Neural cell (in vitro differentiated cells): ENCODE data around the gene NTN5. TPM values are rescaled to one million over a fixed set of nuclear protein-coding genes. Genes with fewer than 3 reads are reported as not detected.

Experiments
- H2AFZ ChIP-seq: fragments of 200-600, 300-800 bp; sonication (generic), shearing (Covaris generic); 2 replicates; pipeline ENCODE4 v1.6.0; 2014; ENCODE audit warnings: low read depth, mild to moderate bottlenecking, antibody characterized with exemption, low read length, moderate library complexity
- H3F3A ChIP-seq: fragments of 200-600 bp; shearing (Covaris generic); 2 replicates; pipeline ENCODE4 v1.6.1; 2016; ENCODE audit warnings: mild to moderate bottlenecking, moderate library complexity, mixed read lengths, antibody characterized with exemption, low read length; ENCODE audit not compliant: insufficient read depth, poor library complexity, severe bottlenecking
- H3K27ac ChIP-seq: fragments of 200-600, 300-800 bp; sonication (generic), shearing (Covaris generic); 2 replicates; pipeline ENCODE4 v1.5.1; 2014; ENCODE audit warnings: mild to moderate bottlenecking, low read length, moderate library complexity
- H3K27me3 ChIP-seq: fragments of 300-800, 200-600 bp; sonication (generic), shearing (Covaris generic); 2 replicates; pipeline ENCODE4 v1.6.0; 2014; ENCODE audit warnings: mild to moderate bottlenecking, low read depth, low read length, moderate library complexity; ENCODE audit not compliant: insufficient read depth
- H3K36me3 ChIP-seq: fragments of 300-800, 200-600 bp; sonication (generic), shearing (Covaris generic); 2 replicates; pipeline ENCODE4 v1.5.1; 2014; ENCODE audit warnings: mild to moderate bottlenecking, antibody characterized with exemption, low read length, moderate library complexity; ENCODE audit not compliant: insufficient read depth
- H3K4me2 ChIP-seq: fragments of 300-800, 200-600 bp; sonication (generic), shearing (Covaris generic); 2 replicates; pipeline ENCODE4 v1.6.0; 2014; ENCODE audit warnings: mild to moderate bottlenecking, low read length
- H3K4me3 ChIP-seq: fragments of 300-800, 200-600 bp; sonication (generic), shearing (Covaris generic); 2 replicates; pipeline ENCODE4 v1.5.1; 2014; ENCODE audit warnings: mild to moderate bottlenecking, low read length, moderate library complexity
- H3K79me2 ChIP-seq: fragments of 200-600 bp; shearing (Covaris generic); replicated peaks from 2 replicates; pipeline ENCODE4 v1.6.0; 2014; ENCODE audit warnings: mild to moderate bottlenecking, low read length, moderate library complexity; ENCODE audit not compliant: insufficient read depth
- H3K9ac ChIP-seq: fragments of 300-800, 200-600 bp; sonication (generic), shearing (Covaris generic); 2 replicates; pipeline ENCODE4 v1.6.1; 2016; ENCODE audit warnings: mild to moderate bottlenecking, low read length, mixed read lengths
- H3K9me2 ChIP-seq: fragments of 200-600 bp; shearing (Covaris generic); 2 replicates; pipeline ENCODE4 v1.6.1; 2016; ENCODE audit warnings: mild to moderate bottlenecking, low read length, mixed read lengths; ENCODE audit not compliant: insufficient read depth
- H3K9me3 ChIP-seq: fragments of 200-600, 300-800 bp; sonication (generic), shearing (Covaris generic); 2 replicates; pipeline ENCODE4 v1.6.1; 2016; ENCODE audit warnings: mild to moderate bottlenecking, mixed run types, low read length, moderate library complexity, mixed read lengths
- H4K20me1 ChIP-seq: fragments of 200-600 bp; shearing (Covaris generic); 2 replicates; pipeline ENCODE4 v1.6.1; 2016; ENCODE audit warnings: mild to moderate bottlenecking, mixed run types; ENCODE audit not compliant: insufficient read depth
- CTCF ChIP-seq: fragments of 450-650 bp; IDR thresholded peaks from 2 replicates; pipeline ENCODE4 v1.5.1; 2014; ENCODE audit warnings: antibody characterized with exemption, mild to moderate bottlenecking, moderate library complexity; ENCODE audit not compliant: poor library complexity, severe bottlenecking
- EP300 ChIP-seq: fragments of 450-650 bp; conservative IDR thresholded peaks from 2 replicates; pipeline ENCODE4 v1.6.1; 2014; ENCODE audit warnings: antibody characterized with exemption, mild to moderate bottlenecking, moderate library complexity; ENCODE audit not compliant: poor library complexity, severe bottlenecking
- EZH2 ChIP-seq: fragments of 200-600, 300-800 bp; shearing (Covaris generic), sonication (generic); IDR thresholded peaks from 2 replicates; pipeline ENCODE4 v1.6.1; 2014; ENCODE audit warnings: antibody characterized with exemption, low read length, borderline replicate concordance, mild to moderate bottlenecking; ENCODE audit not compliant: insufficient read depth, poor library complexity, severe bottlenecking
- MXI1 ChIP-seq: fragments of 450-650 bp; conservative IDR thresholded peaks from 2 replicates; pipeline ENCODE4 v1.6.1; 2014; ENCODE audit warnings: antibody characterized with exemption, mild to moderate bottlenecking; ENCODE audit not compliant: poor library complexity, severe bottlenecking
- POLR2AphosphoS5 ChIP-seq: IDR thresholded peaks from 2 replicates; pipeline ENCODE4 v1.6.1; 2012
- RAD21 ChIP-seq: fragments of 450-650 bp; conservative IDR thresholded peaks from 2 replicates; pipeline ENCODE4 v1.6.1; 2014; ENCODE audit warnings: antibody characterized with exemption, mild to moderate bottlenecking, moderate library complexity
- REST ChIP-seq: IDR thresholded peaks from 2 replicates; pipeline ENCODE4 v1.6.1; 2012; ENCODE audit warnings: borderline replicate concordance
- SMC3 ChIP-seq: fragments of 450-650 bp; conservative IDR thresholded peaks from 2 replicates; pipeline ENCODE4 v1.6.1; 2014; ENCODE audit warnings: antibody characterized with exemption, mild to moderate bottlenecking, moderate library complexity; ENCODE audit not compliant: poor library complexity
- TAF1 ChIP-seq: IDR thresholded peaks from 2 replicates; pipeline ENCODE4 v1.6.1; 2012; ENCODE audit warnings: low read depth
- polyA plus RNA-seq: library from polyadenylated mRNA; depleted of rRNA; stranded (reverse); fragments of >200 nt; gene quantifications from 2 replicates; pipeline ENCODE4 v1.2.3, GENCODE V29; 2014

The NTN5 gene
- polyA plus RNA-seq, 1 donor from 2014 or later: not detected

GRCh38 chr19:48650974-48651682, 21.7 kb downstream of the NTN5 start:
- H3F3A ChIP-seq: no peaks in the 10 kb centered on the region
- no peaks in the 10 kb centered on the region for H4K20me1 ChIP-seq
- H3K36me3 ChIP-seq: no peaks in the 10 kb centered on the region
- H3K4me3 ChIP-seq: no peak overlapping the region
- no peaks in the 10 kb centered on the region for H3K9me3 ChIP-seq
- H3K4me2 ChIP-seq: no peak overlapping the region
- TF ChIP-seq CTCF (no peak), EZH2 (no peak), MXI1 (no peak), TAF1 (no peak), RAD21 (no peak), REST (no peak), SMC3 (no peak), POLR2AphosphoS5 (no peak), EP300 (no peak)
- no peaks in the 10 kb centered on the region for H3K27me3 ChIP-seq
- no peak overlapping the region for H3K27ac ChIP-seq
- no peak overlapping the region for H2AFZ ChIP-seq
- H3K9ac ChIP-seq: no peak overlapping the region
- no peaks in the 10 kb centered on the region for H3K79me2 ChIP-seq
- H3K9me2 ChIP-seq: no peaks in the 10 kb centered on the region

GRCh38 chr19:48648134-48648533, 24.7 kb downstream of the NTN5 start:
- H3K9ac ChIP-seq: no peak overlapping the region
- no peaks in the 10 kb centered on the region for H3F3A ChIP-seq
- H3K4me3 ChIP-seq: no peak overlapping the region
- H2AFZ ChIP-seq: no peak overlapping the region
- no peaks in the 10 kb centered on the region for H4K20me1 ChIP-seq
- TF ChIP-seq MXI1: no peak
- TF ChIP-seq SMC3: no peak
- TF ChIP-seq RAD21: no peak
- TF ChIP-seq REST: no peak
- no peak for TF ChIP-seq CTCF
- TF ChIP-seq EP300: no peak
- no peaks in the 10 kb centered on the region for H3K27me3 ChIP-seq
- H3K79me2 ChIP-seq: no peaks in the 10 kb centered on the region
- H3K27ac ChIP-seq: no peak overlapping the region
- H3K36me3 ChIP-seq: no peaks in the 10 kb centered on the region
- H3K9me3 ChIP-seq: no peaks in the 10 kb centered on the region
- H3K4me2 ChIP-seq: no peak overlapping the region
- H3K9me2 ChIP-seq: no peaks in the 10 kb centered on the region
